ENCODE measurements around the gene NLGN2.
A peak's percentile ranks its signal among the peaks of the same experiment; 100 is the strongest.
"Not testable (repeated sequence)": the region's sequence is repeated elsewhere in the genome, so short reads cannot be mapped to it uniquely, and the experiment has no call there.

The NLGN2 gene

DNA sequence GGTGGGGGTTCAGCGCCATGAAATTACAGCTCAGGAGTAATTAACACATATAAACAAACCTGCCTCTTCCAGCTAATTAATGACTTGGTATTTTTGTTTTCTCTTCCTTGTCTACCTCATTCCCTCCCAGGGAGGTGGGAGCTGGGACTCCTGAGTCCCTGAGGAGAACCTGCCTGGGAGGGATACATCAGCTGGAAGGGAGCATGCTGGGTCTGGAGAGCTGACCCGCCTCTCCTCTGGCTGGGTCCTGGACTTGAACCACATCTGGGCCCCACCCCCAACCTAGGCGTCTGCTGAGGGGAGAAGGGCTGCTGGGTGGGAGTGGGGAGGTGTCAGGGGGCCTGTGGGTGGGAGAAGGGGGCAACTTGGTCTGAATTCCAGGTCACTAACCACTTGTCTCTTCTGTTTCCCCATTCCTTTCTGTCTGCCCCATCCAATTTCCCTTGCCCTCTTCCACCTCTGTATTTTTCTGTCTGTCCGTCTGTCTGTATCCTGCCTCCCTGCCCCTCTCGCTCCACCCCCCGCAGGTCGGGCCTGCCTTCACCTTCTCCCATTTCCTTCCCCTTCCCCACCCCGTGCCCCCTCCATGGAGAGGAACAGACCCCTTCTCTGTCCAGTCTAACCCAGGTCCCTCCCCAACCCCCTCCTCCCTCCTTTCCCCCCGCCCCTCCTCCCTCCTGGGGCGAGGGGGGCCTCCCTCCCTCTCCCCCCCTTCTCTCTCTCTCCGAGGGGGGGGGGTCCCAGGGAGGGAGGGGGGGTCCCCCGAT lies at the start of gene NLGN2:
TSS of gene NLGN2 (plus strand) at position 361 of the 767 bp plus-strand sequence. CDS start 411 bp downstream, outside the sequence.
- no peak for DNase-seq (ENCODE audit: low spot score)

DNA sequence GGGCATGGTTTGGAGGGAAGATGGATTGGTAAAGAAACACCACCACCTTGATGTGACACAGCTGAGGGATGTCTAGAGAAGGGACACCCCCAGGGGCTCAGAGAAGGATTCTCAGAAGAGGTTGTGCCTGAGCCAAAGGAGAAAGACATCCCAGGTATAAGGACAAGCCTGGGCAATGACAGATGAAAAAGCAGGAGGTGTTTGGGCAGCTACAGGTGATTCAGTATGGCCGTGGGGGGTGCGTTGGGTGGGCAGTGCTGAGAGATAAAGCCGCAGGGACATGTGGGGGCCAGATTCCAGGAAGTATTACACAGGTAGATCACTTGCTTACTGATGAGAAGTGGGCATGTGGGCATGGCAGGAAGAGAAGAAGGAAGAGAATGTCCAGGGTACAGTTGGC lies 45.7 kb upstream of the NLGN2 start:
- DNase-seq (ENCODE audit: low spot score), result no peak

DNA sequence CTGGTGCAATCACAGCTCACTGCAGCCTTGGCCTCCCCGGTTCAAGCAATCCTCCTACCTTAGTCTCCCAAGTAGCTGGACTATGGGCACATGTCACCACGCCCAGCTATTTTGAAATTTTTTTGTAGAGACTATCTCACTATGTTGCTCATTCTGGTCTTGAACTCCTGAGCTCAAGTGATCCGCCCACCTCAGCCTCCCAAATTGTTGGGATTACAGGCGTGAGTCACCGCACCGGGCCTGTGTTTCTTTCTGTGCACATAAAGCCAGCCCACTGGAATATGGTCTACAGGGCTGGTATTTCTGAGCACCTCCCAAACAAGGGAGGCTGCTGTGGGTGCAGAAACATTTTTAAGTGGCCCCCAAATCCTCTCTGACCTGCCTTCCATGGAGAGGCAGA lies 44.3 kb upstream of the NLGN2 start:
- DNase-seq (ENCODE audit: low spot score), result no peak

DNA sequence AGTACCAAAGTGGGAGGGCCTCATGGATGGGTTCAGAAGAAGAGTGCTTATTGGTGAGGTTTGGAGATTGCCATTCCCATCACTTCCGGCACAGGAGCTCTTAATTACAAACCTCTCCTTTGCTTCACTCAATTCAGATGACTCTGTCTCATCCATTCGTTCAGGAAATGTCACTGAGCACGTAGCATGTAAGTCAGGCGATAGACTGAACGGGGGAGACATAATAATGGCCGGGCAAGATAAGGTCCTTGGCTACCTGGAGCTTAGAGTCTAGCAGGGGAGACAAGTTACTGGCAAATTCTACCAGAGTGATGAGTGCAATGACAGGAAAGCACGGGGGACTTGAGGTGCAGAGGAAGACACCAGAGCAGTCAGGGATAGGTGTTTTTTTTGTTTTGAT lies 41.7 kb upstream of the NLGN2 start:
- not testable (repeated sequence) for DNase-seq (ENCODE audit: low spot score)

DNA sequence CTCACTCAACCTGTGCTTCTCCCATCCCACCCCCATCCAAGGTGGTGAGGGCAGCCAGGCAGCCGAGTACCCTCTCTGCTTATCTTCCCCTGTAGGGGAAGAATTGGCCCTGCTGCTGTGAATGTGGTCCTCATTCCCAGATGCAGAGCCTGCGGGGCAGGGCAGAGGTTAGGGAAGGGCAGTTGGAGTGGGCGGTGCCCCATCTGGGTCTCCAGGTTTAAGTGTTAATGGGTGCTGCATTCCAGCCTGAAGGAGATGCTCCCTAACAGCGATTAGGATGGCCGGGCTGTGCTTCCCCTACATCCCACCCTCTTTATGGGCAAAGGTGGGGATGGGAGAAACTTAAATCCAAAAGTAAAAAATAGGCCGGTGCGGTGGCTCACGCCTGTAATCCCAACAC lies 40.6 kb upstream of the NLGN2 start:
- no peak for DNase-seq (ENCODE audit: low spot score)

DNA sequence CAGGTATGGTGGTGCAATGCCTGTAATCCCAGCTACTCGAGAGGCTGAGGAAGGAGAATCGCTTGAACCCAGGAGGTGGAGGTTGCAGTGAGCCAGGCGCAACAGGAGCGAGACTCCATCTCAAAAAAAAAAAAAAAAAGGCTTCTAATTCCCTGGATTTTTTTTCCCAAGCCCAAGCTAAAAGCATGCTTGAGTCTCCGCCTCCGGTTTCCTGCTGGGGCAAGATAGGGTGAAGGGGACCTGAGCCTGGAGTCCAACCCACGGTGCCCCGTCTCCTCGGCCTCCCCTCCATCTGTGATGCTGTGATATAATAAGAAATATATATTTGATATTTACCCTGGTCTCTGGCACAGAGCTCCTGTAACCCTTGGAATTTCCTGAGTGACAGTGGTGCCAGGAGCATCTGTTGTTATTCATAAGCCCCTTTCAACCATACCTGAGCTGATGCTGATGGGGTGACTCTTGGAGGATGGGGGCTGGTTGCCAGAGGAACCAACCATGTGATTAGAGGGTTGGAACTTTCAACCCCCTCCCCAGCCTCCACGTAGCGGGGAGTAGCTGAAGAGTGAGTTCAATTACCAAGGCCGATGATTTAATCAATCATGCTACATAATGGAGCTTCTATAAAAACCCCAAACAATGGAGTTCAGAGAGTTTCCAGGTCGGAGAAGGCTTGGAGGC lies 39.6 kb upstream of the NLGN2 start:
- no peak for DNase-seq (ENCODE audit: low spot score)

DNA sequence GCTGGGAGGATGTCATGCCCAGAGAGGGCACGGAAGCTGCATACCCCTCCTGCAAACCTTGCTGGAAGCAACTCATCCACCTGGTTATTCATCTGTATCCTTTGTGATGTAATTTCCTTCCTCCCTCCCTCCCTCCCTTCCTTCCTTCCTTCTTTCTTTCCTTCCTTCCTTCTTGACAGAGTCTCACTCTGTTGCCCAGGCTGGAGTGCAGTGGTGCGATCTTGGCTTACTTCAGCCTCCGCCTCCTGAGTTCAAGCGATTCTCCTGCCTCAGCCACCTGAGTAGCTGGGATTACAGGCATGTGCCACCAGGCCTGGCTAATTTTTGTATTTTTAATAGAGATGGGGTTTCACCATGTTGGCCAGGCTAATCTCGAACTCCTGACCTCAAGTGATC lies 39.0 kb upstream of the NLGN2 start:
- not testable (repeated sequence) for DNase-seq (ENCODE audit: low spot score)

DNA sequence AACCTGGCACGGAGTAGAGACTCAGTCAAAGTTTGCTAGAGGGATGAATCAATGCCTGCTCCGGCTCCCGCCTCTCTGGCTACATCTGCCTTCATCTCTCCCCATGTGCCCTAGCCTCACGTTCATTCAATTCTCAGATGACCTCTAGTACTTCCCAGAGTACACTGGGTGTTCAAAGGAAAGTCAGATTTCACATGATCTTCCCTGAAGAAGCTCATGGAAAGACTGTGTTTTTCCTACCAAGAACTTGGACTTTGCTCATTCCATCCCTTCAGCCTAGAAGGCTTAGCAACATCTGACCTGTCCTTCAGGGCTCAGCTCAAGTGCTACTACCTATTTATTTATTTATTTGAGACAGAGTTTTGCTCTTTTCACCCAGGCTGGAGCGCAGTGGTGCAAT lies 37.8 kb upstream of the NLGN2 start:
- DNase-seq (ENCODE audit: low spot score), result no peak

DNA sequence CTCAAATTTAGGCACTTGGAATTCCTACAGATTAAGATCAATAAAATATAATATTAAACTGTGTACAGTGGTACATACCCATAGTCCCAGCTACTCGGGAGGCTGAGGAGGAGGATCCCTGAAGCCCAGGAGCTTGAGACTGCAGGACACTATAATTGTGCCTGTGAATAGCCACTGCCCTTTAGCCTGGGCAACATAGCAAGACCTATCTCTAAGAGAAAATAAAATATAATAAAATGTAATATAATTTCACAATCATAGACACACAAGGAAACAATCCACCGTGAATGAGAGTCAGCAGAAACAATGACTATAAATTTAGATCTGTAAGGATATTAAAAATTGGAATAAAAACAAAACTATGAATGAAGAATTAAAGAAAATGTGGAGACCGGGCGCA lies 36.8 kb upstream of the NLGN2 start:
- no peak for DNase-seq (ENCODE audit: low spot score)

DNA sequence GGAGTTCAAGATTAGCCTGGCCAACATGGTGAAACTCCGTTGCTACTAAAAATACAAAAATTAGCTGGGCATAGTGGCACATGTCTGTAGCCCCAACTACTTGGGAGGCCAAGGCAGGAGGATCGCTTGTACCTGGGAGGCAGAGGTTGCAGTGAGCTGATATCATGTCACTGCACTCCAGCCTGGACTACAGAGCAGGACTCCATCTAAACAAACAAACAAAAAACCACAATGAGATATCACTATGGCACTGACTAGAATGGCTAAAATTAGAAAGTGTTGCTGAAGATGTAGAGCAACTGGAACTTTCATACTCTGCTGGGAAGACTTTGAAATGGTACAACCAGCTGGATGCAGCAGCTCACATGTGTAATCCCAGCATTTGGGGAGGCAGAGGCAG lies 33.3 kb upstream of the NLGN2 start:
- DNase-seq (ENCODE audit: low spot score), result no peak

DNA sequence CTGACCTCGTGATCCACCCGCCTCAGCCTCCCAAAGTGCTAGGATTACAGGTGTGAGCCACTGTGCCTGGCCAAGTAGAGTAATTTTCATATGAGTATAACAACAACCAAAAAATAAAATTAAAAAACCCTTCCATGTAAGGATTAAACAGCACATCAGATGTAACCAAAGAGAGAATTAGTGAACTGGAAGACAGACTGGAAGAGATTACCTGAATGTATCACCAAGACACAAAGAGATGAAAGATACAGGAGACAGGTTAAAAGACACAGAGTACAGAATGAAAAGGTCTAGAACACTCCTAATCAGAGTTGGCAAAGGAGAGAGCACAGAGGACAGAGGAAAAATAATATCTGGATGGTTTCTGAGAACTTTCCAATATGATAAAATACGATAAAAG lies 28.5 kb upstream of the NLGN2 start:
- DNase-seq (ENCODE audit: low spot score), result no peak

DNA sequence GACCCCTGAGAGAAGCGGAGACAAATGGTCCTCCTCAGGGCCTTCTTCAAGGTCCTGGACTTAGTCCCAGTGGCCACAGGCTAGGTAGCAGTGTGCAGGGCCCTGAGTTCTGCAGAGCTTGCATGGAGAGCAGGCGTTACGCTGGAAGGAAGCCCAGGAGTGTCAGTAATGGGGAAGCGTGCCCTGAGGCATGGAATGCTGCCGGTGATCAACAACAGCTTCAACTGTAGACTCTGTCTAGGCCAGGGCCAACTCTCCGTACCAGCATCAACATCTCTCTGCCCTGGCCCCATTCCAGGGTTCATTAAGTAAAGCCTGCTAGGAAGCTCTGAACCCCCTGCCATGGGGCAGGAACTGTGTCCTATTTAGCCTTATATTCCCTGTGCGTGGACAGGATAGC lies 27.3 kb upstream of the NLGN2 start:
- peak; percentile 60 for DNase-seq (ENCODE audit: low spot score)

DNA sequence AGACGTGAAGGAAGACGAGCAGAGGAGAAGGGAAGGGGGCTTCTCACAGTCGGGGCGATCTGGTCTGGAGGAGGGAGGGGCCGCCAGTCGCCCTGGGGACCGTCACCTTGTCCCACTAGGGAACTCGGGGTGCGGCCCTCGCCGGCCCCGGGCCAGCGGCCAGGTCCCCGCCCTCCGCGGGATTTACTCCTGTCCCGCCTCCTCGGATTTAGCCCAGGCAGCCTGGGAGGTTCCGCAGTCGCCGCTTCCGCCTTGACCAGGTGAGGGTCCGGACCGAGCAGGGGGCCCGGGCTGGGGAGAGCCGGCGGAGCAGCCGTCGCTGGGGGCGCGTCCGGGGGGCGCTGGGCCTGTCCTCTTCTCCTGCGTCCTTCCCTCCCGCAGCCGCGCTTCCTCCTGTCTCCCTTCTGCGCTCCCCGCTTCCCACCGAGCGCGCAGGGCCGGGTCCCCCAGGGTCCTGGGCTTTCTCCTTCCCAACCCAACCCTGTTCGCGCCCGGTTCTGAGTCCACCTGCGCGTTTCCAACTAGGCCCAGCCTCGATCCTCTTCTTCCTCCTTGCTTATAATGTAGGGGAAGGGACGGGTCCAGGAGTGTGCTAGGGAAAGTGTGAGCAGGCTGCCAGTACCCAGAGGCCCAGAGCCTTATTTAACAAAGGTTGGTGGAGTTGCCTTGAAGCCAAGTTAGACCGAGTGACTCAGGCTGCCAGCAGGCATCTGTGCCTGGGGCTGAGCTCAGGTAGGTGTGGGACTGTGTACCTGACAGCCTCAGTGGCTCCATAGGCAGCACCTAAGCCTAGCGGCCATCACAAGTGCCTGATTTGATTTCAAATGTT lies 26.6 kb upstream of the NLGN2 start, which contains the start of gene TNK1:
TSS of gene TNK1 (plus strand) at position 235 of the 829 bp plus-strand sequence. CDS start 1,838 bp downstream, outside the sequence.
- peak; percentile 81 for DNase-seq (ENCODE audit: low spot score)

DNA sequence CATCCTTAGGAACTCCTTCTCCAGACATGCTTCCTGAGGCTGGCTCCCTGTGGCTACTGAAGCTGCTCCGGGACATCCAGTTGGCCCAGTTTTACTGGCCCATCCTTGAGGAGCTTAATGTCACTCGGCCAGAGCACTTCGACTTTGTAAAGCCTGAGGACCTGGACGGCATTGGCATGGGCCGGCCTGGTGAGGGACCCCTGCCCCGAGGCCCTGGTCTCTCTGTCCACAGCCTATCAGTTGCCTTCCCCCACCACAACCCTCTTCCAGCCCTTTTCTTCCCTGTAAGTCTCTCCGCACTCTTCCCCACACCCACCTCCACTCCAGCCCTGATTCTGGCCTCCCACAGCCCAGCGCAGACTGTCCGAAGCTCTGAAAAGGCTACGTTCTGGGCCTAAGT lies 24.7 kb upstream of the NLGN2 start:
- DNase-seq (ENCODE audit: low spot score), result no peak

DNA sequence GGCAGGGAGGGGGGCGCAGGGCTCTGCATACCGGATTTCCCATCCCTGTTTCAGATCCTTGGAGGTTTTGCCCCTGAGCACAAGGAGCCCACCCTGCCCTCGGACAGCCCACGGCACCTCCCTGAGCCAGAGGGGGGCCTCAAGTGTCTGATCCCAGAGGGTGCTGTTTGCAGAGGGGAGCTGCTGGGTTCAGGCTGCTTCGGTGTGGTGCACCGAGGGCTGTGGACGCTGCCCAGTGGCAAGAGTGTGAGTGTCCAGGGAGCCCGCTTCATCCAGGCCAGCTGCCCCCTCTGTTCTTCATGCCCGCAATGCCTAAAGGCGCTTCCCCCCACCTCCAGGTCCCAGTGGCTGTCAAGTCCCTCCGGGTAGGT lies 24.3 kb upstream of the NLGN2 start:
- DNase-seq (ENCODE audit: low spot score), result no peak

DNA sequence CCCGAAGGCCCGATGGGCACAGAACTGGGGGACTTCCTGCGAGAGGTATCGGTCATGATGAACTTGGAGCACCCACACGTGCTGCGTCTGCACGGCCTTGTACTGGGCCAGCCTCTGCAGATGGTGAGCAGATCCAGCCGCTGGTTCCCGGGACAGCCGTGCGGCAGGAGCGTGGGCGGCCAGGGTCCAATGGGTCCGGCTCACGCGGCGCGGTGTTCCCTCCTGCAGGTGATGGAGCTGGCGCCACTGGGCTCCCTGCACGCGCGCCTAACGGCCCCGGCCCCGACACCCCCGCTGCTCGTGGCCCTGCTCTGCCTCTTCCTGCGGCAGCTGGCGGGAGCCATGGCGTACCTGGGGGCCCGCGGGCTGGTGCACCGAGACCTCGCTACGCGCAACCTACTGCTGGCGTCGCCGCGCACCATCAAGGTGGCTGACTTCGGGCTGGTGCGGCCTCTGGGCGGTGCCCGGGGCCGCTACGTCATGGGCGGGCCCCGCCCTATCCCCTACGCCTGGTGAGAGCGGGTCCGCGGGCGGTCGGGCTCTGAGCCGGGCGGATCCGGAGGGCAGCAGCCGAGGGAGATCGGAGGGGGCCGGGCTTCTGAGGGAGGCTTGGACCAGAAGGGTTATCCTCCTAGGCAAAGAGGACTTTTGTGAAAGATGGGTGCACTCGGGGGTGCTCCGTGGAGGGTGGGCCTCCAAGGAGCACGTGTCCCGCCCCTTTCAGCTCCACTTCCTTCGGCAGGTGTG lies 23.7 kb upstream of the NLGN2 start:
- peak; percentile 89 for DNase-seq (ENCODE audit: low spot score)

DNA sequence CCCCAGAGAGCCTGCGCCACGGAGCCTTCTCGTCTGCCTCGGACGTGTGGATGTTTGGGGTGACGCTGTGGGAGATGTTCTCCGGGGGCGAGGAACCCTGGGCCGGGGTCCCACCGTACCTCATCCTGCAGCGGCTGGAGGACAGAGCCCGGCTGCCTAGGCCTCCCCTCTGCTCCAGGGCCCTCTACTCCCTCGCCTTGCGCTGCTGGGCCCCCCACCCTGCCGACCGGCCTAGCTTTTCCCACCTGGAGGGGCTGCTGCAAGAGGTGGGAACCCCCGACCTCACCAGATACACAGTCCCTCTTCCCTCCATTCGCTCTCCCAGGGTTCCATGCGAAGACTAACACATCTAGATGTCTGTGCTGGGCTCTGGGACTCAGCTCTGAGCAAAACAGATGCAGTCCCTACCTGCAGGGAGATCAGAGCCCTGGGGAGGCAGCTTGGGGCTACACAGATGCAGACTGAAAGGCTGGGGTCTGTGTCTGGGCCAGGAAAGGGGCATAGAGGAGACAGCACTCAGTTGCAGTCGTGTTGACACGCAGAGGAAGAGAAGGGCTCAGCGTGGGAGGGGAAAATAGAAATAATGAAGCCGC lies 23.1 kb upstream of the NLGN2 start:
- DNase-seq (ENCODE audit: low spot score), result no peak

DNA sequence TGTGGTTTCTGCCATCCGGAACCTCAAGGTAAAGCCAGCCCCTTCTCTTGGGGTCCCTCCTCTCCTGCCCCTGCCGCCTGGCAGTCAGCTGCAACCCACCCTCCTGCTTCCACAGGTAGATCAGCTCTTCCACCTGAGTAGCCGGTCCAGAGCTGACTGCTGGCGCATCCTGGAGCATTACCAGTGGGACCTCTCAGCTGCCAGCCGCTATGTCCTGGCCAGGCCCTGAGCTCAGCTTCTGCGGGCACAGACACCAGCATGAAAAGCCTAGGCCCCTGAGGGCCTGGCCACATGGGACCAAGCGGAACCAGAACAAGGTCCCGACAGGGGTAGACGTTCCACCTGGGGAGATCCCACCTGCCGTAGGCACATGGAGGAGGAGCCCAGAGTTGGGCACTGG lies 18.8 kb upstream of the NLGN2 start:
- DNase-seq (ENCODE audit: low spot score), result no peak

DNA sequence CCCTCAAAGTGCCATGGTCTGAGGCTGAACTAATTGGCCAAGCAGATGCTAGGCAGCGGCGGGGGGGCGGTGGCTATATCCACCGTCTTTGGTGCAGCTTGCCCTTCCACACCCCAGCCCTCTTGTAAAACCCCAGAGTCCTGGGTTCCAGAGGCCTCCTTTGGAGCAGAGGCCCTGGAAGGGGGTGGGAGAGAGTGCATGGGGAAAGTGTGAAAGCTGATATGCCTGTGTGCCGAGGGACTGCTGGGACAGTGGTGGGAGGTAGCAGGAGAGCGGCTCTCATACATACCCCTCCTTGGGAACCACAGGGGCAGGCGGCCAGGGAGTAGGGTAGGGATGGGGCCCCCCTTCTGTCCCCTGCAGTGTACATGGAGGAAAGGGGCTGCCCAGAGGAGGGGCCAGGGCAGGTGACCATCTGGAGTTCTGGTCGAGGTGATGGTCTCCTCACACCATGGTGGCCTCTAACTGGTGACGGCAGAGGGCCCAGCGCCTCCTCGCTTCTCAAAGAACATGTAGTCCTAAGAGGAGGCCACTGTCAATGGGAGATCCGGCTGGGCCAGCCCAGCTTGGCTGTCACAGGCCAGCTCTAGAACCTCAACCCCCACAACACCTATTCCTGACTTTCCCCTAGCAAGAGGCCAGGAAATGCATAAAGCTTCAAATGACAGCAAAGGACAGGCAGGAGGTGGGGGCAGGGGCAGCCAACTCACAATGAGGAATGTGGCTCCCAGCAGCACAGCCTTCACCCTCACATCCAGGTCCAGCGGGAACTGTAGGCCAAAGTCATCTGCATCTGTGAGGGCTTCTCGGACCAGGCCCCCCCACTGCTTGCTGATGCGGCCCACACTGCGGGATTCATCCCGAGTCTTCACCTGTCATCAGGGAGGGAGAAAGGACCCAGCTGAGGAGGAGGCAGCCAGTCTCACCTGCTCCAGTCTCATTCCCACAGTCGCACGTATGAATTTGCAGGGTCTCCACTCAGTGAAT lies 17.4 kb upstream of the NLGN2 start:
- no peak for DNase-seq (ENCODE audit: low spot score)

DNA sequence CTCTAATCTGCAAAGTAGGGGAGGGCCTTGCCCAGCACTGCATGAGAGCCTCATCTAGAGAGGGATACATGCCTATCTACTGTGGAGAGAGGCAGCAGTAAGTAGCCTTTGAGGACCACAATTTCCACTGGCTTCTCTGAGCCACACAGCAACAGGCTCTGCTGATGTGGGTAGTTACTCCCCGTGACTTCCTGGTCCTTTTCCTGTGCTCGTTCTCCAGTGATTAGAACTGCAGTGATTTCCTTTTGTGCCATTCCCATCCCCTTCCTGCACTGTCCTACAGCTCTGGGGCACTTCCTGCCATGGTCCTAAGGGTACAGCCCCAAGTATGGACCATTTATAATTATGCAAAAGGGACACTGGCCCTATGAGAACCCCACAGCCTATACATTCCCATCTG lies 16.3 kb upstream of the NLGN2 start:
- no peak for DNase-seq (ENCODE audit: low spot score)

Data from ecto neural progenitor cell (in vitro differentiated cells).